ENCODE measurements around the gene TMEM212.

DNA sequence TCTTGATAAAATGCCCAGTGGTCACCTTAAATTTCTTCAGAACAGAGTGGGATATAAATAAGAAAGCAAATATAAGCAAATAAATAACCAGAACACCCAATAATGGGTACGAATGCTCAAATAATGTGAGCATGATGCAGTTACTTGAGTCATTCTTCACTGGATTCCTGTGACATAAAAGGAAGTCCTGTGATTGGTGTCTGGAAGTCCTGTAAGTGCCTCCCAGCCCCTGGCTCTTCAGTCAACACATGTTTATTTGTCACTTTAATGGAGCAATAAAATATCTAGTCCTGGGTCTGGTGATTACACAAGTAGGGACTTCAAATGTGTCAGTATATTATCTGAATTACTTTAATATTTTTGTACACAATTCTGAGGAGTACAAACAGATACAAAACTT lies 30.4 kb downstream of the TMEM212 start:
- no peak for TF ChIP-seq TAF1 (IDR thresholded peaks at IDR 0.05; ENCODE audit: borderline replicate concordance, low read depth, low read length)
- TF ChIP-seq POLR2A (IDR thresholded peaks at IDR 0.05; ENCODE audit: low read depth, low read length) = no peak
- no peak for TF ChIP-seq POLR2AphosphoS5 (IDR thresholded peaks at IDR 0.05; ENCODE audit: low read depth, low read length)

All from GM12892 (cell line).